SU-DHL-6 (cell line): ENCODE data around the gene PDPR.
A peak's percentile ranks its signal among the peaks of the same experiment; 100 is the strongest.
"Not testable (repeated sequence)": the region's sequence is repeated elsewhere in the genome, so short reads cannot be mapped to it uniquely, and the experiment has no call there.

ENCODE experiments used
- H2AFZ ChIP-seq: fragments of 200-600 bp; sonication (generic); 2 replicates; pipeline ENCODE4 v1.6.1; 2014; ENCODE audit warnings: low read depth, mild to moderate bottlenecking, moderate library complexity, mixed read lengths, antibody characterized with exemption, low read length; ENCODE audit not compliant: severe bottlenecking
- H3F3A ChIP-seq: fragments of 200-600 bp; shearing (Covaris generic); 2 replicates; pipeline ENCODE4 v1.6.0; 2016; ENCODE audit warnings: antibody characterized with exemption, mild to moderate bottlenecking; ENCODE audit not compliant: insufficient read depth
- H3K27ac ChIP-seq: fragments of 200-600 bp; sonication (generic); 2 replicates; pipeline ENCODE4 v1.5.1; 2016; ENCODE audit warnings: low read depth, mild to moderate bottlenecking, low read length, moderate library complexity, mixed read lengths
- H3K27me3 ChIP-seq: fragments of 200-600 bp; sonication (generic), shearing (Covaris generic); 2 replicates; pipeline ENCODE4 v1.6.0; 2014; ENCODE audit warnings: mild to moderate bottlenecking, low read length
- H3K36me3 ChIP-seq: fragments of 200-600 bp; sonication (generic); 2 replicates; pipeline ENCODE4 v1.6.1; 2014; ENCODE audit warnings: mild to moderate bottlenecking, low read length, mixed read lengths
- H3K4me2 ChIP-seq: fragments of 300-600, 200-600 bp; shearing (Covaris generic), sonication (generic); 2 replicates; pipeline ENCODE4 v1.6.0; 2014; ENCODE audit warnings: low read length, low read depth, mild to moderate bottlenecking; ENCODE audit not compliant: poor library complexity, severe bottlenecking
- H3K4me3 ChIP-seq: fragments of 200-600 bp; sonication (generic); 2 replicates; pipeline ENCODE4 v1.5.1; 2014; ENCODE audit warnings: antibody characterized with exemption, low read length, mild to moderate bottlenecking, mixed read lengths; ENCODE audit not compliant: insufficient read depth, poor library complexity, severe bottlenecking
- H3K79me2 ChIP-seq: fragments of 200-600 bp; sonication (generic); 2 replicates; pipeline ENCODE4 v1.6.1; 2014; ENCODE audit warnings: mild to moderate bottlenecking, low read length, moderate library complexity; ENCODE audit not compliant: insufficient read depth
- H3K9ac ChIP-seq: fragments of 200-600 bp; sonication (generic); 2 replicates; pipeline ENCODE4 v1.7.0; 2014; ENCODE audit warnings: mild to moderate bottlenecking, low read length
- H3K9me2 ChIP-seq: fragments of 200-600 bp; sonication (generic); replicated peaks from 2 replicates; pipeline ENCODE4 v1.6.1; 2014; ENCODE audit warnings: low read length; ENCODE audit not compliant: insufficient read depth
- H3K9me3 ChIP-seq: fragments of 200-600 bp; sonication (generic); 2 replicates; pipeline ENCODE4 v1.6.1; 2014; ENCODE audit warnings: low read length, mixed read lengths; ENCODE audit not compliant: insufficient read depth
- H4K20me1 ChIP-seq: fragments of 200-600 bp; sonication (generic); 2 replicates; pipeline ENCODE4 v1.6.1; 2014; ENCODE audit warnings: low read depth, mild to moderate bottlenecking, antibody characterized with exemption, low read length, moderate library complexity, mixed read lengths

PDPR gene

DNA sequence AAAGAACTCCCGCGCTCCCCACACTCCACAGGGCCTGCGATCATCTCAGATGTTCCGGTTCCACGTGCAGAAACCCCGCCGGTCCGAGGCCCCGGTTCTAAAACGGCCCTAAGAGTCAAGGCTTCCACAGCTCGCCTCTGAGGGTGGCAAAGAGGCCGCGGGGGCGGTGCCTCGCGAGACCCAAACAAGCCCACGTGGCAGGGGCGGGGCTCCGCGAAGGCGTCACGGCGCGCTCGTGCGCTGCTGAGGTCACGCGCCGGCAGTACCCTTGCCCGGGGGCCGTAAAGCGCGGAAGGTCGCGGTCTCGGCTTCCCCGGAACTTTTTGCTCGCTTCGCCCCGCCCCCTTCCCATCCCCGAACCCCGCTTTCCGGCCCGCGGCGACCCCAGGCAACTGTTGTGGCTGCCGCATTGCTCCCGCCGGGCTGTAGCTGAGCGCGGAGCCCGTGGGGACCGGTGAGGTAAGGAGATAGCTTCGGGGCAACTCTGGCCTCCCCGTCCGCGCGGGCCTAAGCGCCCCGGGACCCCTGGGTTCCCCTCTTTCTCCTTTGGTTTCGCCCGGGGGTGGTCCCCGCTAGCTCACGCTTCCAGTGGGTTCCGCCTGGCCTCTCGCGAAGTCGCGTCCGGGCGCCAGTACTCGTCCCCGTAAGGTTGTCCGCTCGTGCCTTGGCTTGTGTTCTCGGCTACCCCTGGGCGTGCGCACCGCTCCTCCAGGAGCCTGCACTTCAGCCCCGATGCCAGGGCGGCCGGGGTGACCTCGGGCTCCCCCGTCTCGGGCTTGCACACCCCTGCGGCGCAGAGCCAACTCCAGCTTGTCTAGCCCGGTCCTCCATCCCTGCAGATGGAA, at the start of gene PDPR:
TSS of gene PDPR (plus strand) at position 351 of the 845 bp plus-strand sequence. CDS start 6,161 bp downstream, outside the sequence.
- H3K4me2 ChIP-seq, result peak within 1 kb of the TSS; percentile 62
- peak within 1 kb of the TSS; percentile 93 for H3K4me3 ChIP-seq
- H3K36me3 ChIP-seq, H3K9me3 ChIP-seq, H3K27me3 ChIP-seq, H3K9me2 ChIP-seq, H3F3A ChIP-seq, H4K20me1 ChIP-seq: not testable (repeated sequence)
- peak within 1 kb of the TSS; percentile 76 for H2AFZ ChIP-seq
- peaks cover 13% of the 10 kb centered on the region for H3K79me2 ChIP-seq
- H3K9ac ChIP-seq, result peak within 1 kb of the TSS; percentile 85
- H3K27ac ChIP-seq, result peak within 1 kb of the TSS; percentile 66

DNA sequence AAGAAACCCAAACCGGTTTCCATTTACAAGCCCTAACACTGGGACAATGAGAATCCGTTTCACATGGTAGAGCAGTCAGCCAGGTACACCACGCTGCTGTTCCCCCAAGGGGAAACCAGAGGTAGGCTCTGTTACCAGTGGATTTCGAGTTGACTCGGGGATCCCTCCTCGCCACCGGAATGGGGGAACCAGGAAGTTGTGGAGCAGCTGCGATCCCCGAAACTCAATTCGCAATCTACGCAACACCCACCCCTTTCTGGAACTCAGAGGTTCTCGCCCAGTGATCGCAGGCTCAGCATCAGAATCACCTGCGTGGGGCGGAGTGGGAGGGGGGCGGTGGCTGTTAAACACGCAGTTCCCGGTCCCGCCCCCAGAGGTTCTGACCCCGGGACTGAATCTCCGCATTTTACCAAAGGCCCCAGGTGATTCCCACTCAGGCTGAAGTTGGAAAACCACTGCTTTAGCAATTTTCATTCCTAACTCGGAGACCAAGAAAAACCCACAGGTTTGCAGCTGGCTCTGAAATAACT, 49.2 kb upstream of the PDPR start:
- not testable (repeated sequence) for H3K27me3 ChIP-seq, H3K9me2 ChIP-seq, H3K9me3 ChIP-seq, H3K79me2 ChIP-seq, H3K27ac ChIP-seq, H3K36me3 ChIP-seq, H3F3A ChIP-seq, H4K20me1 ChIP-seq
- Histone ChIP-seq H3K4me2 (peak overlapping the region; percentile 67), H3K4me3 (peak overlapping the region; percentile 72), H2AFZ (peak overlapping the region; percentile 84), H3K9ac (peak overlapping the region; percentile 73)

DNA sequence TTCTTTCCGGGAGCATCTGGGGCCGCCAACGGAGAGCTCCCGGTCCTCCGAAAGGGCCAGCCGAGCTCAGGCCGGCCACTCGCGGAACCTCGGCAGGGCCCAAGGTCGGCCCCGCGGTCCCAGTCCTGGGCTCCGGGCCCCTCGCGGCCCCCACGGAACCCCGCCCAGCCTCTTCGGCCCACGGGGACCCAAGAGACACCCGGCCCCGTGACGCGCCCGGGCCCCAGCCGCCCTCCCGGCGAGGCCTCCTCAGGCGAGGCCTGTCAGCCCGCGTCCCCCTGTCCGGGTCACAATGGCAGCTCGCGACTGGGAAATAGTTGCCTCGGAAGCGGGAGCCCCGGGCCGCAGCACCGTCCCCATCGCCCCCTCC, 48.8 kb upstream of the PDPR start:
- H3K27ac ChIP-seq, H3K36me3 ChIP-seq, H3F3A ChIP-seq, H3K9me2 ChIP-seq, H3K9me3 ChIP-seq, H3K27me3 ChIP-seq, H3K79me2 ChIP-seq, H4K20me1 ChIP-seq: not testable (repeated sequence)
- peak overlapping the region; percentile 72 for H3K4me3 ChIP-seq
- peak overlapping the region; percentile 67 for H3K4me2 ChIP-seq
- peak overlapping the region; percentile 84 for H2AFZ ChIP-seq
- peak overlapping the region; percentile 73 for H3K9ac ChIP-seq

DNA sequence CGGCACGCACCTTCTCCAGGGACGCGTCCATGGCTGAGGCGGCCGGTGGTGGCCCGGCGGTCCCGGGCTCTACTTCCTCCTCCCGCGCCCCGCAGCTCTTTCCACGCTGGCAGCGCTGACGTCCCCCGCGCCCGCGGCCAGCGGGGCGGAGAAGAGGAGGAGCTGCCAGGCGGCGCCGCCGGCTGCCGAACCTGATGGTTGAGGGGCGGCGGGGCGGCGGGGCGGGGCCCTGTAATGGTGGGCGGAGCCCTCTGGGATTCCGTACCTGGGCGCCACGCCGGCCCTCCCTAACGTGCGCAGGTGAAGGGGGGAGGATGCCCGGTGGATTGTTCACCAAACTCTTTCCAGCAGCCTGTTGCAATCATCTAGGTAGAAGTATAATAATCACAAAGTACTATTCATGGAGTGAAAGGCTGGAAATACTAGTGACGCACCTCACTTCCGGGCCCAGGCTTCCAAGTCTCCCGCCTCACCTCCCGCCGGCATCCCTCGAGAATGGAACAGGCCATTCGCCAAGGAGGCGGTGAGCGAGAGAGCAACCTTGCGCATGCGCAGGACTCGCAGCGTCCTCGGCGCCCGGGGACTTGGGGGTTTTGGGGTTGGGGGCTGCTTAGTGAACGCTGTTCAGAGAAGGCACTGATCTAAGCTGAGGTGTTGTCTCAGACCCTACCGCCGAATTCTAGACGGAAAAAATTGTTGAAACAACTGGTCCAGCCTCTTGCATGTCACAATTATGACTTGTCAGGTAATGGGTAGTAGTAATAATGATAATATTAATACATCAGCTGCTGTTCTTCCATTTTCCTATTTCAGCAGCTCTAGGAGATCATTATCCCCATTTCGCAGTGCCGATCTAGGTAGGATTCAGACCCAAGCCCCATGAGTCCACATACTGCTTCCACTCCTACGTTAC, 48.1 kb upstream of the PDPR start:
- Histone ChIP-seq H3K4me3 (peak overlapping the region; percentile 72), H2AFZ (peak overlapping the region; percentile 84), H3K9ac (peak overlapping the region; percentile 73), H3K4me2 (peak overlapping the region; percentile 67)
- H3K36me3 ChIP-seq, H3K79me2 ChIP-seq, H3K9me2 ChIP-seq, H3K27ac ChIP-seq, H3K27me3 ChIP-seq, H3F3A ChIP-seq, H4K20me1 ChIP-seq, H3K9me3 ChIP-seq: not testable (repeated sequence)

DNA sequence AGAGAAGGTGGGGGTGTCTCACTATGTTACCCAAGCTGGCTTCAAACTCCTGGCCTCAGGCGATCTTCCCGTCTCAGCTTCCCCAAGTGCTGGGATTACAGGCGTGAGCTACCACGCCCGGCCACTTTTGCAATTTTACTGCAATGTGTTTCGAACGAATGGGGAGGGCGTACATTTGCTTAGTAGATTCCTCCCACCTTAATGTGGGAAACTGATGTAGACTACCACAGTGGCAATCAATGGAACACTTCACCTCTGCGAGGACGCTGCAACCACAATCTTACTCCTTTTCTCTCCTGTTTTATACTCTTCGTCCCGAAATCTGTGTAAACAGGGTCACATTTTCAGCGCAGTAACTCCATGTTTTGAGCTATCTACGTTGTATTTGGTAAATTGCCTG, 47.4 kb upstream of the PDPR start:
- not testable (repeated sequence) for H3K9me3 ChIP-seq, H3K9me2 ChIP-seq, H3K27me3 ChIP-seq, H3F3A ChIP-seq, H2AFZ ChIP-seq, H3K27ac ChIP-seq, H3K79me2 ChIP-seq, H3K36me3 ChIP-seq, H4K20me1 ChIP-seq
- peak overlapping the region; percentile 22 for H3K4me3 ChIP-seq
- peak overlapping the region; percentile 73; the same call in 1 of the 2 replicates for H3K9ac ChIP-seq
- peak overlapping the region; percentile 67 for H3K4me2 ChIP-seq

DNA sequence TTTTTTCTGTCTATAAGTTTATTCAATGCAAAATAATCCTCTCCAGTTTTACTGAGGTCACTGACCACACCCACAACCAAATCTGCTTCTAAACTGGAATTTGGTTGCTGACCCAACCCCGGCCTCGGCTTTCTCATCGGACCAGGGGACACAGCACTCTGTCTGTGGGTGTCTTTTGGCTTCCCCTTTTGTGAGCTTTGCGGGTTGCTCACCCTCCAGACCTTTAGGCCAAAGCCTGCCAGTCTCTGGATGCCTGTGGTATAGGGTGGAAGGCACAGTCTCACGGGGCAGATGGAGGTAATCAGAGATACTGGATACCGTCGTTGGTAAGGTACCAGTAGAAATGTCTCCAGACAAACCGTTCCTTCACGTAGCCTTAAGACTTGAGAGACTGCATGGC, 35.1 kb upstream of the PDPR start:
- H3K9me3 ChIP-seq, H3K79me2 ChIP-seq, H3K27ac ChIP-seq, H2AFZ ChIP-seq, H3F3A ChIP-seq, H3K36me3 ChIP-seq, H3K4me3 ChIP-seq, H3K9me2 ChIP-seq, H3K27me3 ChIP-seq, H3K4me2 ChIP-seq, H4K20me1 ChIP-seq, H3K9ac ChIP-seq: not testable (repeated sequence)

DNA sequence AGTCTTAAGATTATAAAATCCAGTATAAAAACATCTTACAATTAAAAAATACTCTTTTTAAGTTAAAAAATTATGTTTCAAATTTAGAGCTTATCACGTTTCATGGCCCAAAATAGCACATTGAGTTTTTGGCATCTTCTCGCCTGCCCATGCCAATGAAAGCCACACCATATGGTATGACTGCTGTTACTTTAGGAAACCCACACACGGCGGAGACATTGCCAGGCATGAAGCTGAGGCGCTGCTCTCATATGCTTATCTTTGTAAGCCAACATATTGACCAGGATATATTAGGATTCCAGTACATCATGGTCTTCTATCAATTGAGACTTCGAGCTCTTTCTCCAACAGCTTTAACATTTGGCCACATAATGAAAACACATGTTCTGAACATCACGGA, 32.9 kb upstream of the PDPR start:
- not testable (repeated sequence) for H2AFZ ChIP-seq, H3K9me2 ChIP-seq, H3K4me2 ChIP-seq, H3K9ac ChIP-seq, H3K79me2 ChIP-seq, H3K27ac ChIP-seq, H4K20me1 ChIP-seq, H3F3A ChIP-seq, H3K9me3 ChIP-seq, H3K4me3 ChIP-seq, H3K36me3 ChIP-seq, H3K27me3 ChIP-seq
